Esophagus squamous epithelium (tissue), 4 donors: ENCODE results near the gene PAF1.

Experiments
- CTCF ChIP-seq, 6 experiments: fragments of 450-650 bp in 4 of 6; fragments of 200-600 bp in 2 of 6; sonication (generic) in 2 of 6; IDR thresholded peaks; one replicate each; pipeline ENCODE4 v1.5.1; 2016 to 2019; ENCODE audit warnings: antibody characterized with exemption in 6 of 6, mild to moderate bottlenecking in 4 of 6, moderate library complexity in 4 of 6
- POLR2A ChIP-seq, 4 donors: fragments of 450-650 bp; IDR thresholded peaks; one replicate each; pipeline ENCODE4 v1.6.1; 2017; ENCODE audit warnings: antibody characterized with exemption in 4 of 4, mild to moderate bottlenecking in 4 of 4, moderate library complexity in 3 of 4

- TF ChIP-seq CTCF (IDR thresholded peaks at IDR 0.05), result no peak
- TF ChIP-seq POLR2A (IDR thresholded peaks at IDR 0.05), result no peak
Observed at GRCh38 chr19:39388657-39389056, 2.2 kb downstream of the PAF1 start.
